NB4 (cell line): ENCODE results near the gene ARHGAP33.

Experiments
- MYC ChIP-seq: IDR thresholded peaks from 2 replicates; pipeline ENCODE4 v1.6.1; 2011; ENCODE audit warnings: low read depth, low read length
- POLR2A ChIP-seq: IDR thresholded peaks from 2 replicates; pipeline ENCODE4 v1.6.1; 2011; ENCODE audit warnings: mild to moderate bottlenecking; ENCODE audit not compliant: insufficient read length; ENCODE audit errors: extremely low read depth
- TF ChIP-seq, protein P1 (sequence below): IDR thresholded peaks from one replicate; pipeline ENCODE4 v1.5.1; 2012; ENCODE audit warnings: low read depth, low read length

DNA sequence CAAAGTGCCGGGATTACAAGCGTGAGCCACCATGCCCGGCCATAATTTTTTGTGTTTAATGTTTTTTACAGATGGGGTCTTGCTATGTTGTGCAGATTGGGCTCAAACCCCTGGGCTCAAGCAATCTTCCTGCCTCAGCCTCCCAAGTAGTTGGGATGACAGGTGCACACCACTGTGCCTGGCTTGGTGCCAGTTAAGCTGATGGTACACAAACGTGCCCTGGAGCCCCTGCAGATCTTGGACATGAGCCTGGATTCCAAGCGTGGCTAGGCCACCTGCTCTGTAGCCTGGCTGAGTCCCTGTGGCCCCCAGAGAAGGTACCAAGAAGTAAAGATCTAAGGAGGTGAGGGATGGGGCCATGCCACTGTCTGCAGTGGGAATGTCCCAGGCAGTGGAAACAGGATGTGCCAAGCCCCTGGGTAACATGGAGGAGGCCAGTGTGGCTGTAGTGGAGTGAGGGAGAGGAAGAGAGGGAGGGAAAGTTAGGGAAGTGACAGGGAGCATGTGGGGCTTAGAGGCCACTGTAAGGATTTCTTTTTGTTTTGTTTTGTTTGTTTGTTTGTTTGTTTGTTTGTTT lies 30.2 kb downstream of the ARHGAP33 start:
- TF ChIP-seq, protein P1, sequence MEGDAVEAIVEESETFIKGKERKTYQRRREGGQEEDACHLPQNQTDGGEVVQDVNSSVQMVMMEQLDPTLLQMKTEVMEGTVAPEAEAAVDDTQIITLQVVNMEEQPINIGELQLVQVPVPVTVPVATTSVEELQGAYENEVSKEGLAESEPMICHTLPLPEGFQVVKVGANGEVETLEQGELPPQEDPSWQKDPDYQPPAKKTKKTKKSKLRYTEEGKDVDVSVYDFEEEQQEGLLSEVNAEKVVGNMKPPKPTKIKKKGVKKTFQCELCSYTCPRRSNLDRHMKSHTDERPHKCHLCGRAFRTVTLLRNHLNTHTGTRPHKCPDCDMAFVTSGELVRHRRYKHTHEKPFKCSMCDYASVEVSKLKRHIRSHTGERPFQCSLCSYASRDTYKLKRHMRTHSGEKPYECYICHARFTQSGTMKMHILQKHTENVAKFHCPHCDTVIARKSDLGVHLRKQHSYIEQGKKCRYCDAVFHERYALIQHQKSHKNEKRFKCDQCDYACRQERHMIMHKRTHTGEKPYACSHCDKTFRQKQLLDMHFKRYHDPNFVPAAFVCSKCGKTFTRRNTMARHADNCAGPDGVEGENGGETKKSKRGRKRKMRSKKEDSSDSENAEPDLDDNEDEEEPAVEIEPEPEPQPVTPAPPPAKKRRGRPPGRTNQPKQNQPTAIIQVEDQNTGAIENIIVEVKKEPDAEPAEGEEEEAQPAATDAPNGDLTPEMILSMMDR = no peak
- TF ChIP-seq POLR2A = no peak
- TF ChIP-seq MYC = no peak
